DOHH2 (cell line): ENCODE measurements around the gene TMED4.

ENCODE experiments used
- H3F3A ChIP-seq: fragments of 200-600 bp; sonication (generic), shearing (Covaris generic); 2 replicates; pipeline ENCODE4 v1.6.0; 2016; ENCODE audit warnings: antibody characterized with exemption, mild to moderate bottlenecking; ENCODE audit not compliant: control insufficient read depth, insufficient read depth
- H3K27ac ChIP-seq: fragments of 200-600 bp; sonication (generic); 2 replicates; pipeline ENCODE4 v1.5.1; 2014; ENCODE audit warnings: low read depth, mild to moderate bottlenecking, low read length, moderate library complexity
- H3K27me3 ChIP-seq: fragments of 200-600 bp; sonication (generic); 2 replicates; pipeline ENCODE4 v1.6.1; 2014; ENCODE audit warnings: mild to moderate bottlenecking, low read length, mixed read lengths; ENCODE audit not compliant: control insufficient read depth
- H3K36me3 ChIP-seq: fragments of 200-600 bp; sonication (generic); 2 replicates; pipeline ENCODE4 v1.6.1; 2014; ENCODE audit warnings: mild to moderate bottlenecking, low read length, moderate library complexity, mixed read lengths; ENCODE audit not compliant: control insufficient read depth
- H3K4me1 ChIP-seq: fragments of 200-600 bp; sonication (generic); 2 replicates; pipeline ENCODE4 v1.6.1; 2014; ENCODE audit warnings: mild to moderate bottlenecking, low read length, mixed read lengths; ENCODE audit not compliant: control insufficient read depth
- H3K4me2 ChIP-seq: fragments of 200-600 bp; sonication (generic); 2 replicates; pipeline ENCODE4 v1.6.0; 2014; ENCODE audit warnings: mild to moderate bottlenecking, low read length, moderate library complexity
- H3K4me3 ChIP-seq: fragments of 200-600 bp; sonication (generic); 2 replicates; pipeline ENCODE4 v1.5.1; 2014; ENCODE audit warnings: mild to moderate bottlenecking, low read length, mixed read lengths
- H3K79me2 ChIP-seq: fragments of 200-600 bp; sonication (generic); 2 replicates; pipeline ENCODE4 v1.6.1; 2014; ENCODE audit warnings: mild to moderate bottlenecking, low read length, mixed read lengths; ENCODE audit not compliant: control insufficient read depth
- H3K9me2 ChIP-seq: fragments of 200-600 bp; sonication (generic); replicated peaks from 2 replicates; pipeline ENCODE4 v1.6.1; 2014; ENCODE audit warnings: mild to moderate bottlenecking, low read length, mixed read lengths; ENCODE audit not compliant: control insufficient read depth
- H3K9me3 ChIP-seq: fragments of 200-600 bp; sonication (generic); 2 replicates; pipeline ENCODE4 v1.6.1; 2014; ENCODE audit warnings: antibody characterized with exemption, low read length, mixed read lengths; ENCODE audit not compliant: control insufficient read depth, insufficient read depth
- H4K20me1 ChIP-seq: fragments of 200-600 bp; sonication (generic); 2 replicates; pipeline ENCODE4 v1.6.0; 2014; ENCODE audit warnings: low read depth, mild to moderate bottlenecking, antibody characterized with exemption, low read length, moderate library complexity; ENCODE audit not compliant: control insufficient read depth, insufficient read depth
- EZH2phosphoT487 ChIP-seq: fragments of 200-600 bp; sonication (generic); IDR thresholded peaks from 2 replicates; pipeline ENCODE4 v1.6.1; 2017; ENCODE audit warnings: borderline replicate concordance, mild to moderate bottlenecking, antibody characterized with exemption, low read length, moderate library complexity, mixed read lengths
- TF ChIP-seq, protein P1 (sequence below): fragments of 200-600 bp; sonication (generic); IDR thresholded peaks from one replicate; pipeline ENCODE4 v1.5.1; 2014; ENCODE audit warnings: antibody characterized with exemption, mild to moderate bottlenecking, low read depth, low read length; ENCODE audit not compliant: poor library complexity, severe bottlenecking

TMED4 gene

DNA sequence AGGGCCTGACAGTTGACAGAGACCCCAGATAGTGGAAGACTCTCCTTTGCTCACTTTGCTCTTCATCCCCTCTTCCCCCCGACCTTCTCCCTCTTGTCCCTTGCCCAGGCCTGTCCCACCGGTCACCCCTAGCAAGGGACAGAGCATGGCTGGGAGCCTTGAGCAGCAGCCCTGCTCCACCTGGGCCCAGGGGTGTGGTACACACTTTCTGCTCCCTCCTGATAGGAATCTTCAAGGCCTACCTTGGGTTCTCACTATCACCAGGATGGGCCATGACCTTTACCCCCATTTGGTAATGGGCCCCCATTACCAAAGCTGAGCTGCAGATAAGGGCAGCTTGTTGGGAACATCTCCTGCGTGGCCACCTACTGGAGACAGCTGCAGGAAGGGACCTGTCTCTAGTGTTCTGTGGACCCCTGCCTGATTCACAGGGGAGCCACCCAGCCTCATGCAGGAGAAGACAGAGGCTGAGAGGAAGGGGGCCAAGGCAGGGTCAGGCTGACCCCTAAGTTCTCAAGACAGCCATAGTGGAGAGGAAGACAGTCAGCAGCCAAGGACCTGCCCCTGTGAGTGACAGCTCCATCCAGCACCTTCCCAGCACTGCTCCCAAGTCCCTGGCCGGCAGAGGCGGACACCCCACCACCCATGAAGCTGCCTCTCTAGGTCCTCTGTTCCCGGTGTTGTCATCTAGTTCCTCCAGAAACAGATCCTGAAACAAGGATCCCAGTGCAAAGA lies 40.0 kb downstream of the TMED4 start:
- H3K9me3 ChIP-seq = no peaks in the 10 kb centered on the region
- no peaks in the 10 kb centered on the region for H3K36me3 ChIP-seq
- H4K20me1 ChIP-seq = no peaks in the 10 kb centered on the region
- no peaks in the 10 kb centered on the region for H3F3A ChIP-seq
- no peak overlapping the region for H3K4me3 ChIP-seq
- H3K79me2 ChIP-seq = no peaks in the 10 kb centered on the region
- no peak overlapping the region for H3K27ac ChIP-seq
- TF ChIP-seq, protein P1, sequence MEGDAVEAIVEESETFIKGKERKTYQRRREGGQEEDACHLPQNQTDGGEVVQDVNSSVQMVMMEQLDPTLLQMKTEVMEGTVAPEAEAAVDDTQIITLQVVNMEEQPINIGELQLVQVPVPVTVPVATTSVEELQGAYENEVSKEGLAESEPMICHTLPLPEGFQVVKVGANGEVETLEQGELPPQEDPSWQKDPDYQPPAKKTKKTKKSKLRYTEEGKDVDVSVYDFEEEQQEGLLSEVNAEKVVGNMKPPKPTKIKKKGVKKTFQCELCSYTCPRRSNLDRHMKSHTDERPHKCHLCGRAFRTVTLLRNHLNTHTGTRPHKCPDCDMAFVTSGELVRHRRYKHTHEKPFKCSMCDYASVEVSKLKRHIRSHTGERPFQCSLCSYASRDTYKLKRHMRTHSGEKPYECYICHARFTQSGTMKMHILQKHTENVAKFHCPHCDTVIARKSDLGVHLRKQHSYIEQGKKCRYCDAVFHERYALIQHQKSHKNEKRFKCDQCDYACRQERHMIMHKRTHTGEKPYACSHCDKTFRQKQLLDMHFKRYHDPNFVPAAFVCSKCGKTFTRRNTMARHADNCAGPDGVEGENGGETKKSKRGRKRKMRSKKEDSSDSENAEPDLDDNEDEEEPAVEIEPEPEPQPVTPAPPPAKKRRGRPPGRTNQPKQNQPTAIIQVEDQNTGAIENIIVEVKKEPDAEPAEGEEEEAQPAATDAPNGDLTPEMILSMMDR = no peak
- TF ChIP-seq EZH2phosphoT487 = no peak
- peaks cover 5% of the 10 kb centered on the region for H3K27me3 ChIP-seq
- no peaks in the 10 kb centered on the region for H3K4me1 ChIP-seq
- no peak overlapping the region for H3K4me2 ChIP-seq
- H3K9me2 ChIP-seq = no peaks in the 10 kb centered on the region

DNA sequence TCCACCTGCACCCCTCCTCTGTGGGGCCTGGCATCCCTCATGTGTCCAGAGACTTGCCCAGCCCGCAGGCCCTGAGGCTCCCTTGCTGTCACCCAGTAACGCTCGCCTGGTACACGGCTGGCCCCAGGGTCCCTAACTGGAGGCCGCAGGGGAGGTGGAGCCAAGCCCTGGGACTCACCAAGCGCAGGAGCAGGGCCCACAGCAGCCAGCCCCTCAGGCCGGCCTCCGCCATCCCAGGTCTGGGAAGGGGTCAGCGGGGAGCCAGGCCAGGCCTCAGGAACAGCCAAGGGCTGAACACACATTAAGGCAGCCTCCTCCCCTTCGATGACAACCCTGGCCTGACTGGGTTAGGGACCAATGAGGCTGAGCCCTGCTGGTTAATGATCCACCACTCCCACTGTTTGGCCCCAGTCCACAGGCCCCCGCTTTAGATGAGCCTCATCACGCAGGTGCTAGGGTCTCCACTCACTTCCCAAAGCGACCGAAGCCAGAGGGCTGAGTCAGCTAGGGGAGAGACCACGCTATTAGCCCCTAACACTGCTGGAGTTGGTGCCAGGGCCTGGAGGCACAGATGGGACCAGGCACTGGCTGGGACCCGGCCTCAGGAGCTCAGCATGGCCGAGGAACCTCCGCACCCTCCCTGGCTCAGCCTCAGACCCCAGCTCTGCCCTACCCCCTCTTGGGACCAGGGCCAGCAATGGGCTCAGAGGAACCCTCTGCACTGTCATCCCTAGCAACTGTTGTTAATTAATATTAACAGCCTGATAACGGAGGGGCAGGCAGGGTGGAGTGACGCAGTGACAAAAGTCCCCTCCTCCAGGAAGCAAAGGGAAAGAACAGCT lies 40.8 kb downstream of the TMED4 start, which contains the start of gene NPC1L1:
Gene NPC1L1, minus strand, starts transcription at position 303 of the 842 bp plus-strand sequence. Its CDS starts 71 bp downstream, at position 232.
- no peak within 1 kb of the TSS for H3K27ac ChIP-seq
- no peaks in the 10 kb centered on the region for H3K27me3 ChIP-seq
- H3K9me3 ChIP-seq = no peaks in the 10 kb centered on the region
- H3K79me2 ChIP-seq = no peaks in the 10 kb centered on the region
- TF ChIP-seq, protein P1 = no peak
- no peak for TF ChIP-seq EZH2phosphoT487
- no peak within 1 kb of the TSS for H3K4me3 ChIP-seq
- H3K4me1 ChIP-seq = no peaks in the 10 kb centered on the region
- H3K36me3 ChIP-seq = no peaks in the 10 kb centered on the region
- H4K20me1 ChIP-seq = no peaks in the 10 kb centered on the region
- H3K4me2 ChIP-seq = no peak within 1 kb of the TSS
- H3K9me2 ChIP-seq = no peaks in the 10 kb centered on the region
- H3F3A ChIP-seq = no peaks in the 10 kb centered on the region

DNA sequence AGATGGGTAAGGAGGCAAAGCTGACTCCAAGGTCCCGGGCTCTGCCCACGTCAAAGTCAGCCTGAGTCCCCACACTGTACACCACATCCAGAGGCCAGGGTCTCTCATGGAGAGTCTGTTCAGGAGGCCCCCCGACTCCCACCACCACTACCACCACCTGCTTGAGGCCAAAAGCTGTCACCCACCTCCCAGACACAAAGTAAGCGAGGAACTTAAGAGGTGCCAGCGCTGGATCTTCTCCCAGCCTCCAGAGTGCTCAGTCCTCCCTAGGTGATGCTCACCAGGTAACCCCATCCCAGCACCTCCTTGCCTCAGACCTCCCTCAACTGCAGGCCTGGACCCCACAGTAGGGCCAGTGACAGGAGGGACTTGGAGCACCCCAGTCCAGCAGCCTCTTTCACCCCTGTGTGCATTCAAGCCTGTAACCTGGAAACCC lies 41.4 kb downstream of the TMED4 start:
- H3K36me3 ChIP-seq = no peaks in the 10 kb centered on the region
- no peak overlapping the region for H3K27ac ChIP-seq
- H3F3A ChIP-seq = no peaks in the 10 kb centered on the region
- H3K79me2 ChIP-seq = no peaks in the 10 kb centered on the region
- no peak overlapping the region for H3K4me3 ChIP-seq
- H4K20me1 ChIP-seq = no peaks in the 10 kb centered on the region
- H3K9me3 ChIP-seq = no peaks in the 10 kb centered on the region
- H3K4me1 ChIP-seq = no peaks in the 10 kb centered on the region
- TF ChIP-seq, protein P1 = no peak
- no peak for TF ChIP-seq EZH2phosphoT487
- no peaks in the 10 kb centered on the region for H3K9me2 ChIP-seq
- H3K4me2 ChIP-seq = no peak overlapping the region
- no peaks in the 10 kb centered on the region for H3K27me3 ChIP-seq
